Effector memory CD4-positive, alpha-beta T cell (primary cell): ENCODE results near the gene UROC1.

Experiments used
- DNase-seq, 3 donors: peaks; one replicate each; pipeline ENCODE4 v3.0.0-alpha.2; 2020
- H3K27ac ChIP-seq: 2 replicates; pipeline ENCODE4 v1.7.0; 2013; ENCODE audit warnings: mild to moderate bottlenecking, low read length, moderate library complexity; ENCODE audit not compliant: insufficient read depth, poor library complexity, severe bottlenecking
- H3K27me3 ChIP-seq: replicated peaks from 2 replicates; pipeline ENCODE4 v1.7.0; 2013; ENCODE audit warnings: mild to moderate bottlenecking, low read length; ENCODE audit not compliant: insufficient read depth, control insufficient read depth, poor library complexity, severe bottlenecking
- H3K36me3 ChIP-seq: 2 replicates; pipeline ENCODE4 v1.7.0; 2013; ENCODE audit warnings: mild to moderate bottlenecking, low read length, moderate library complexity; ENCODE audit not compliant: control insufficient read depth, insufficient read depth
- H3K4me1 ChIP-seq: 2 replicates; pipeline ENCODE4 v1.7.0; 2013; ENCODE audit warnings: low read length, mild to moderate bottlenecking; ENCODE audit not compliant: control insufficient read depth, insufficient read depth, poor library complexity, severe bottlenecking
- H3K4me3 ChIP-seq: 2 replicates; pipeline ENCODE4 v1.7.0; 2013; ENCODE audit warnings: low read length, low read depth, mild to moderate bottlenecking; ENCODE audit not compliant: insufficient read depth, poor library complexity, severe bottlenecking
- H3K9me3 ChIP-seq: 2 replicates; pipeline ENCODE4 v1.7.0; 2013; ENCODE audit warnings: mild to moderate bottlenecking, low read length, moderate library complexity; ENCODE audit not compliant: control insufficient read depth

UROC1 gene

GRCh38 chr3:126464093-126464492 lies 53.5 kb downstream of the UROC1 start:
- Histone ChIP-seq H3K27ac (no peak overlapping the region), H3K4me3 (no peak overlapping the region), H3K9me3 (no peaks in the 10 kb centered on the region), H3K4me1 (no peaks in the 10 kb centered on the region), H3K27me3 (no peaks in the 10 kb centered on the region), H3K36me3 (peaks cover 96% of the 10 kb centered on the region)
- no peak for DNase-seq

- H3K4me3 ChIP-seq = no peak overlapping the region
- DNase-seq = no peak
- H3K4me1 ChIP-seq = no peaks in the 10 kb centered on the region
- peaks cover 96% of the 10 kb centered on the region for H3K36me3 ChIP-seq
- no peak overlapping the region for H3K27ac ChIP-seq
- H3K27me3 ChIP-seq = no peaks in the 10 kb centered on the region
- H3K9me3 ChIP-seq = no peaks in the 10 kb centered on the region
Observed at GRCh38 chr3:126463521-126463920, 54.1 kb downstream of the UROC1 start.

- Histone ChIP-seq H3K27me3 (no peaks in the 10 kb centered on the region), H3K4me1 (no peaks in the 10 kb centered on the region), H3K4me3 (no peak overlapping the region), H3K27ac (no peak overlapping the region), H3K36me3 (peaks cover 91% of the 10 kb centered on the region), H3K9me3 (no peaks in the 10 kb centered on the region)
- no peak for DNase-seq
Observed at GRCh38 chr3:126461450-126462070, 56.0 kb downstream of the UROC1 start.

- H3K4me1 ChIP-seq = no peaks in the 10 kb centered on the region
- H3K4me3 ChIP-seq = no peak overlapping the region
- no peak for DNase-seq
- H3K27me3 ChIP-seq = no peaks in the 10 kb centered on the region
- H3K27ac ChIP-seq = no peak overlapping the region
- no peaks in the 10 kb centered on the region for H3K9me3 ChIP-seq
- H3K36me3 ChIP-seq = peaks cover 87% of the 10 kb centered on the region
Observed at GRCh38 chr3:126460381-126460780, 57.2 kb downstream of the UROC1 start.

GRCh38 chr3:126459763-126460127 lies 57.8 kb downstream of the UROC1 start:
- Histone ChIP-seq H3K36me3 (peaks cover 83% of the 10 kb centered on the region), H3K9me3 (no peaks in the 10 kb centered on the region), H3K4me3 (no peak overlapping the region), H3K4me1 (no peaks in the 10 kb centered on the region), H3K27me3 (no peaks in the 10 kb centered on the region), H3K27ac (no peak overlapping the region)
- DNase-seq = no peak

- DNase-seq = no peak
- Histone ChIP-seq H3K27ac (no peak overlapping the region), H3K4me3 (no peak overlapping the region), H3K4me1 (no peaks in the 10 kb centered on the region), H3K27me3 (no peaks in the 10 kb centered on the region), H3K9me3 (no peaks in the 10 kb centered on the region), H3K36me3 (peaks cover 83% of the 10 kb centered on the region)
Observed at GRCh38 chr3:126459111-126459762, 58.3 kb downstream of the UROC1 start.

- H3K9me3 ChIP-seq = no peaks in the 10 kb centered on the region
- no peak overlapping the region for H3K27ac ChIP-seq
- no peaks in the 10 kb centered on the region for H3K27me3 ChIP-seq
- no peak overlapping the region for H3K4me3 ChIP-seq
- peaks cover 76% of the 10 kb centered on the region for H3K36me3 ChIP-seq
- H3K4me1 ChIP-seq = no peaks in the 10 kb centered on the region
- no peak for DNase-seq
Observed at GRCh38 chr3:126456766-126457388, 60.7 kb downstream of the UROC1 start.

- no peak for DNase-seq
- H3K36me3 ChIP-seq = peaks cover 70% of the 10 kb centered on the region
Observed at GRCh38 chr3:126456211-126456610, 61.4 kb downstream of the UROC1 start.

GRCh38 chr3:126454437-126455198 lies 63.0 kb downstream of the UROC1 start:
- Histone ChIP-seq H3K36me3 (peaks cover 65% of the 10 kb centered on the region), H3K4me1 (no peaks in the 10 kb centered on the region), H3K9me3 (no peaks in the 10 kb centered on the region), H3K27ac (no peak overlapping the region), H3K27me3 (no peaks in the 10 kb centered on the region), H3K4me3 (no peak overlapping the region)
- DNase-seq = no peak

More at GRCh38 chr3:126456211-126456610, 61.4 kb downstream of the UROC1 start:
- Histone ChIP-seq H3K9me3 (no peaks in the 10 kb centered on the region), H3K27ac (no peak overlapping the region), H3K4me3 (no peak overlapping the region), H3K4me1 (no peaks in the 10 kb centered on the region), H3K27me3 (no peaks in the 10 kb centered on the region)

GRCh38 chr3:126454025-126454424 lies 63.5 kb downstream of the UROC1 start:
- Histone ChIP-seq H3K27ac (no peak overlapping the region), H3K4me3 (no peak overlapping the region), H3K36me3 (peaks cover 59% of the 10 kb centered on the region), H3K9me3 (no peaks in the 10 kb centered on the region), H3K27me3 (no peaks in the 10 kb centered on the region), H3K4me1 (no peaks in the 10 kb centered on the region)
- DNase-seq = no peak
